ENCODE results near the gene SYP. TPM values are rescaled to one million over a fixed set of nuclear protein-coding genes. Genes with fewer than 3 reads are reported as not detected.

SYP gene
- total and polyA plus RNA-seq, 9 of the 15 experiments (the other 6 are each of a cell fraction or from before 2014, with no cell fraction given): 0.48 to 5.1 (median 2.6) TPM

GRCh38 chrX:49186125-49187027 lies 13.6 kb downstream of the SYP start, which contains the start of gene PRICKLE3 (continued):
- TF ChIP-seq THAP12 (CRISPR knock-in tag; IDR thresholded peaks at IDR 0.05) (0 out of 2 replicates have a peak, but pooled peaks have one; percentile 20), KDM5B (IDR thresholded peaks at IDR 0.05; ENCODE audit: insufficient replicate concordance, low read depth, low read length) (peak; percentile 42), HMG20B (CRISPR knock-in tag; IDR thresholded peaks at IDR 0.05) (no peak), SNAPC5 (CRISPR knock-in tag; IDR thresholded peaks at IDR 0.05) (no peak), ZBTB1 (CRISPR knock-in tag; IDR thresholded peaks at IDR 0.05; ENCODE audit: borderline replicate concordance, low read depth) (no peak)
- TF ChIP-seq, protein P1, sequence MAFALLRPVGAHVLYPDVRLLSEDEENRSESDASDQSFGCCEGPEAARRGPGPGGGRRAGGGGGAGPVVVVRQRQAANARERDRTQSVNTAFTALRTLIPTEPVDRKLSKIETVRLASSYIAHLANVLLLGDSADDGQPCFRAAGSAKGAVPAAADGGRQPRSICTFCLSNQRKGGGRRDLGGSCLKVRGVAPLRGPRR (CRISPR knock-in tag; IDR thresholded peaks at IDR 0.05): no peak
